RWPE2 (cell line): Measurements from ENCODE around the gene SACM1L.

Source experiments
- ATAC-seq: fragments of 200-7000 bp; cut with Tn5 transposase; 3 replicates; pipeline ENCODE4 v1.9.1; 2021; ENCODE audit warnings: low read depth
- DNase-seq: peaks from one replicate; pipeline ENCODE4 v3.0.0-alpha.2; 2020; ENCODE audit warnings: low spot score
- H3K27ac ChIP-seq: fragments of 450-650 bp; 2 replicates; pipeline ENCODE4 v1.5.1; 2017; ENCODE audit warnings: mild to moderate bottlenecking; ENCODE audit not compliant: poor library complexity, severe bottlenecking
- H3K27me3 ChIP-seq: fragments of 250-450 bp; sonication (Bioruptor Pico); 2 replicates; pipeline ENCODE4 v1.5.1; 2021; ENCODE audit warnings: mild to moderate bottlenecking, moderate library complexity; ENCODE audit not compliant: insufficient read depth, poor library complexity, severe bottlenecking
- H3K36me3 ChIP-seq: fragments of 250-450 bp; sonication (Bioruptor Pico); 2 replicates; pipeline ENCODE4 v1.5.1; 2020; ENCODE audit warnings: low read depth, mild to moderate bottlenecking, moderate library complexity
- H3K4me1 ChIP-seq: fragments of 250-450 bp; sonication (Bioruptor Pico); 2 replicates; pipeline ENCODE4 v1.5.1; 2021; ENCODE audit warnings: mild to moderate bottlenecking, moderate library complexity; ENCODE audit not compliant: insufficient read depth, poor library complexity, severe bottlenecking
- H3K4me3 ChIP-seq: fragments of 250-450 bp; sonication (Bioruptor Pico); 2 replicates; pipeline ENCODE4 v1.5.1; 2021; ENCODE audit warnings: mild to moderate bottlenecking, moderate library complexity; ENCODE audit not compliant: severe bottlenecking
- H3K9me3 ChIP-seq: fragments of 250-450 bp; sonication (Bioruptor Pico); 2 replicates; pipeline ENCODE4 v1.5.1; 2021; ENCODE audit warnings: mild to moderate bottlenecking, moderate library complexity; ENCODE audit not compliant: severe bottlenecking
- CTCF ChIP-seq: fragments of 450-650 bp; IDR thresholded peaks from one replicate; pipeline ENCODE4 v1.5.1; 2017; ENCODE audit warnings: mild to moderate bottlenecking, moderate library complexity; ENCODE audit not compliant: poor library complexity, severe bottlenecking

Gene SACM1L

GRCh38 chr3:45653205-45653604 lies 36.0 kb upstream of the SACM1L start:
- TF ChIP-seq CTCF: no peak
- Histone ChIP-seq H3K9me3 (no peaks in the 10 kb centered on the region), H3K4me1 (peaks cover 11% of the 10 kb centered on the region), H3K4me3 (no peak overlapping the region), H3K27me3 (no peaks in the 10 kb centered on the region), H3K27ac (no peak overlapping the region), H3K36me3 (no peaks in the 10 kb centered on the region; the same call in 1 of the 2 replicates)
- DNase-seq (no peak), ATAC-seq (no peak)

- H3K4me1 ChIP-seq: peaks cover 11% of the 10 kb centered on the region
- no peak for TF ChIP-seq CTCF
- no peaks in the 10 kb centered on the region for H3K9me3 ChIP-seq
- no peaks in the 10 kb centered on the region for H3K27me3 ChIP-seq
- no peak overlapping the region for H3K4me3 ChIP-seq
- no peak overlapping the region for H3K27ac ChIP-seq
- no peaks in the 10 kb centered on the region; the same call in 1 of the 2 replicates for H3K36me3 ChIP-seq
- ATAC-seq (no peak), DNase-seq (no peak)
Observed at GRCh38 chr3:45654397-45654944, 34.7 kb upstream of the SACM1L start.

- Histone ChIP-seq H3K27me3 (no peaks in the 10 kb centered on the region), H3K36me3 (no peaks in the 10 kb centered on the region; the same call in 1 of the 2 replicates), H3K9me3 (no peaks in the 10 kb centered on the region), H3K4me3 (no peak overlapping the region), H3K27ac (peak overlapping the region; percentile 20), H3K4me1 (peaks cover 15% of the 10 kb centered on the region)
- no peak for ATAC-seq
- no peak for TF ChIP-seq CTCF
- DNase-seq: no peak
Observed at GRCh38 chr3:45655906-45656305, 33.3 kb upstream of the SACM1L start.

GRCh38 chr3:45656575-45657363 lies 32.4 kb upstream of the SACM1L start:
- H3K4me3 ChIP-seq: no peak overlapping the region
- no peaks in the 10 kb centered on the region; the same call in 1 of the 2 replicates for H3K36me3 ChIP-seq
- peak; percentile 87 for ATAC-seq
- TF ChIP-seq CTCF: peak; percentile 94
- H3K27ac ChIP-seq: peak overlapping the region; percentile 20
- H3K9me3 ChIP-seq: no peaks in the 10 kb centered on the region
- peak; percentile 89 for DNase-seq
- H3K27me3 ChIP-seq: no peaks in the 10 kb centered on the region
- H3K4me1 ChIP-seq: peaks cover 15% of the 10 kb centered on the region

- ATAC-seq: no peak
Observed at GRCh38 chr3:45657853-45658252, 31.3 kb upstream of the SACM1L start.

More at GRCh38 chr3:45657853-45658252, 31.3 kb upstream of the SACM1L start:
- Histone ChIP-seq H3K27ac (no peak overlapping the region), H3K4me3 (no peak overlapping the region), H3K4me1 (peaks cover 15% of the 10 kb centered on the region), H3K27me3 (no peaks in the 10 kb centered on the region), H3K9me3 (no peaks in the 10 kb centered on the region), H3K36me3 (no peaks in the 10 kb centered on the region; the same call in 1 of the 2 replicates)
- no peak for TF ChIP-seq CTCF
- DNase-seq: no peak
